K562 (cell line): Measurements from ENCODE around the gene SCYGR8.

Experiments
- MAX ChIP-seq: sonication (generic); formaldehyde crosslinking; IDR thresholded peaks from 2 replicates; pipeline ENCODE4 v1.9.0; 2022; ENCODE audit warnings: mild to moderate bottlenecking, missing genetic modification reagents
- MYC ChIP-seq, 2 experiments: fragments of 250-450 bp in 1 of 2; sonication (Bioruptor Pico) in 1 of 2; IDR thresholded peaks; 2 replicates each; pipeline versions ENCODE4 v1.5.1 to v1.6.1; 2012 to 2021; ENCODE audit warnings: low read depth in 2 of 2, borderline replicate concordance in 1 of 2, improper control_type of control experiment in 1 of 2, low read length in 1 of 2, mild to moderate bottlenecking in 1 of 2, moderate library complexity in 1 of 2
- ZNF280B ChIP-seq: fragments of 250-450 bp; sonication (Bioruptor Pico); IDR thresholded peaks from 2 replicates; pipeline ENCODE4 v1.5.1; 2021; ENCODE audit warnings: mild to moderate bottlenecking
- TF ChIP-seq, protein P1 (sequence below), 3 experiments: IDR thresholded peaks in 2 of 3; conservative IDR thresholded peaks in 1 of 3; 2 replicates each; pipeline ENCODE4 v1.5.1; 2011 to 2012; ENCODE audit warnings: low read length in 3 of 3, mild to moderate bottlenecking in 3 of 3, control low read depth in 2 of 3, improper control_type of control experiment in 1 of 3, inconsistent platforms in 1 of 3, low read depth in 1 of 3, mixed read lengths in 1 of 3, moderate library complexity in 1 of 3; ENCODE audit not compliant: insufficient read depth in 2 of 3

GRCh38 chr2:227719641-227720040 lies 26.1 kb upstream of the SCYGR8 start:
- TF ChIP-seq MYC (IDR thresholded peaks at IDR 0.05; ENCODE audit: low read depth, low read length): no peak
- no peak for TF ChIP-seq MYC (CRISPR knock-in tag; IDR thresholded peaks at IDR 0.05; ENCODE audit: borderline replicate concordance, low read depth)
- TF ChIP-seq, protein P1, sequence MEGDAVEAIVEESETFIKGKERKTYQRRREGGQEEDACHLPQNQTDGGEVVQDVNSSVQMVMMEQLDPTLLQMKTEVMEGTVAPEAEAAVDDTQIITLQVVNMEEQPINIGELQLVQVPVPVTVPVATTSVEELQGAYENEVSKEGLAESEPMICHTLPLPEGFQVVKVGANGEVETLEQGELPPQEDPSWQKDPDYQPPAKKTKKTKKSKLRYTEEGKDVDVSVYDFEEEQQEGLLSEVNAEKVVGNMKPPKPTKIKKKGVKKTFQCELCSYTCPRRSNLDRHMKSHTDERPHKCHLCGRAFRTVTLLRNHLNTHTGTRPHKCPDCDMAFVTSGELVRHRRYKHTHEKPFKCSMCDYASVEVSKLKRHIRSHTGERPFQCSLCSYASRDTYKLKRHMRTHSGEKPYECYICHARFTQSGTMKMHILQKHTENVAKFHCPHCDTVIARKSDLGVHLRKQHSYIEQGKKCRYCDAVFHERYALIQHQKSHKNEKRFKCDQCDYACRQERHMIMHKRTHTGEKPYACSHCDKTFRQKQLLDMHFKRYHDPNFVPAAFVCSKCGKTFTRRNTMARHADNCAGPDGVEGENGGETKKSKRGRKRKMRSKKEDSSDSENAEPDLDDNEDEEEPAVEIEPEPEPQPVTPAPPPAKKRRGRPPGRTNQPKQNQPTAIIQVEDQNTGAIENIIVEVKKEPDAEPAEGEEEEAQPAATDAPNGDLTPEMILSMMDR (IDR thresholded peaks at IDR 0.05 in 2 of 3, conservative IDR thresholded peaks at IDR 0.05 in 1 of 3; ENCODE audit: insufficient read depth in 2 of 3, low read depth in 1 of 3, low read length in 3 of 3): no peak
- TF ChIP-seq MAX (CRISPR knock-in tag): no peak
- TF ChIP-seq ZNF280B (CRISPR knock-in tag): no peak
